BLaER1 (cell line): ENCODE data around the gene MFAP2.
A peak's percentile ranks its signal among the peaks of the same experiment; 100 is the strongest.

Experiments used
- H3K27ac ChIP-seq: shearing (Covaris generic); formaldehyde crosslinking; 2 replicates; pipeline ENCODE4 v1.8.1; 2022
- H3K27me3 ChIP-seq: shearing (Covaris generic); formaldehyde crosslinking; 2 replicates; pipeline ENCODE4 v1.8.1; 2022
- H3K36me3 ChIP-seq: shearing (Covaris generic); formaldehyde crosslinking; 2 replicates; pipeline ENCODE4 v1.8.1; 2022
- H3K4me1 ChIP-seq: shearing (Covaris generic); formaldehyde crosslinking; 2 replicates; pipeline ENCODE4 v1.8.1; 2022
- H3K4me2 ChIP-seq: shearing (Covaris generic); formaldehyde crosslinking; 2 replicates; pipeline ENCODE4 v1.8.1; 2022
- H3K4me3 ChIP-seq: shearing (Covaris generic); formaldehyde crosslinking; 2 replicates; pipeline ENCODE4 v1.8.1; 2022
- H3K9ac ChIP-seq: shearing (Covaris generic); formaldehyde crosslinking; 2 replicates; pipeline ENCODE4 v1.8.1; 2022
- H3K9me3 ChIP-seq: shearing (Covaris generic); formaldehyde crosslinking; 2 replicates; pipeline ENCODE4 v1.8.1; 2022
- H4K20me1 ChIP-seq: shearing (Covaris generic); formaldehyde crosslinking; 2 replicates; pipeline ENCODE4 v1.8.1; 2022
- Cebpa-rat ChIP-seq: shearing (Covaris generic); IDR thresholded peaks from 2 replicates; pipeline ENCODE4 v1.8.1; 2022

The MFAP2 gene, protein sequence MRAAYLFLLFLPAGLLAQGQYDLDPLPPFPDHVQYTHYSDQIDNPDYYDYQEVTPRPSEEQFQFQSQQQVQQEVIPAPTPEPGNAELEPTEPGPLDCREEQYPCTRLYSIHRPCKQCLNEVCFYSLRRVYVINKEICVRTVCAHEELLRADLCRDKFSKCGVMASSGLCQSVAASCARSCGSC

DNA sequence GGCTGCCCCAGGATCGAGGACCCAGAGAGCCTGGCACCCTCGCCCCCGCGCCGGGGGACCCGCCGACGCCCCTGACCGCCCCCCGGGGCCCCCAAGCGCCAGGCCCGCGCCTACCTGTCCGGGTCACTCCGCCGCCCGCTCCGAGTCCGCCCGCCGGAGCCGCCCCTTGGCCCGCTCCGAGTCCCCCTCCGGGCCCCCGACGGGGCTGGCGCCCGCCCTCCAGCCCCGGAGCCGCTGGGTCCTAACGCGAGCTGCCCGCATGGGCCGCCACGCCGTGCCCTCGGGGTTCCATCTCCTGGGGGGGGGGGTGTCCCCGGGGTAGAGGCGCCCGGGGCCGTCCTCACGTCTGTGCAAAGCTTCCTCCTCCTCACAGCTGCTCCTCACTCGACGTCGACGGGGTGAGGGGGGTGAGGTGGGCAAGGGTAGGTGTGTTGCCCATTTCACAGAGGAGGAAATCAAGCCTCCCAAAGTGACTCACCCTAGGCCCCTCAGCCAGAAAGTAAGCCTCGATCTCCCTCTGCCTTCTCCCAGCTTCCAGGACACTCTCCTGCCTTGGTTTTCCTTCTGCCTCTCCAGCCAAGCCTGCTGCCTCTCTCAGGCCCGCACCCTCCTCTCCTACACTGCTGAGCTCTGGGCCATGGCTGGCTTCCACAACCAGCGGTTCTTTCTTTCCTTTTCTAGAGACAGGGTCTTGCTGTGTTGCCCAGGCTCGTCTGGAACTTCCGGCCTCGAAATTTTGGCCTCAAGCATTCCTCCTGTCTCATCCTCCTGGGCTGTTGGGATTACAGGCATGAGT is at the start of gene MFAP2:
Gene MFAP2, minus strand, starts transcription at position 148 of the 796 bp plus-strand sequence. CDS start 2,347 bp downstream, outside the sequence.
- Histone ChIP-seq H3K27ac (peak within 1 kb of the TSS; percentile 79), H3K4me1 (peaks cover 41% of the 10 kb centered on the region), H3K27me3 (peaks cover 19% of the 10 kb centered on the region), H3K4me3 (peak within 1 kb of the TSS; percentile 71), H3K4me2 (peak within 1 kb of the TSS; percentile 97), H4K20me1 (peaks cover 25% of the 10 kb centered on the region), H3K9me3 (no peaks in the 10 kb centered on the region), H3K36me3 (peaks cover 1% of the 10 kb centered on the region; the same call in 1 of the 2 replicates), H3K9ac (peak within 1 kb of the TSS; percentile 74)
- TF ChIP-seq Cebpa-rat, result no peak

DNA sequence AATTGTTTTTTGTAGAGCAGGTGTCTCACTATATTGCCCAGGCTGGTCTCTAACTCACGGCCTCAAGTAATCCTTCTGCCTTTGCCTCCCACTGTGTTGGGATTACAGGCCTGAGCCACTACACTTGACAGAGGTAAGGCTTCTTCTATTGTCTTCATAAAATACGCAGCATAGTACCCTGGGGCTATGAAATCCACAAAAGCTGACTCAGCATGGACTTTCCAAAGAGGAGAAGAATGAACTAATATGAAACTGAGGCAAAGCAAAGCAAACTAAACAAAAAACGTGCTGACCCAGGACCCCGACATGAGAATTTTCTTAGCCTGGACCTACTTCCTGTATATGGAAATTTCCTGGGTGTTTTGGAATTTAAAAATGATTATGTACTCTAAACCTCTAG is 49.8 kb upstream of the MFAP2 start:
- no peaks in the 10 kb centered on the region for H3K9me3 ChIP-seq
- H3K4me3 ChIP-seq, result no peak overlapping the region
- H3K4me2 ChIP-seq, result no peak overlapping the region
- H3K27ac ChIP-seq, result no peak overlapping the region
- H3K36me3 ChIP-seq, result peaks cover 96% of the 10 kb centered on the region
- TF ChIP-seq Cebpa-rat, result no peak
- peaks cover 53% of the 10 kb centered on the region for H4K20me1 ChIP-seq
- no peaks in the 10 kb centered on the region for H3K27me3 ChIP-seq
- no peaks in the 10 kb centered on the region for H3K4me1 ChIP-seq
- no peak overlapping the region for H3K9ac ChIP-seq

DNA sequence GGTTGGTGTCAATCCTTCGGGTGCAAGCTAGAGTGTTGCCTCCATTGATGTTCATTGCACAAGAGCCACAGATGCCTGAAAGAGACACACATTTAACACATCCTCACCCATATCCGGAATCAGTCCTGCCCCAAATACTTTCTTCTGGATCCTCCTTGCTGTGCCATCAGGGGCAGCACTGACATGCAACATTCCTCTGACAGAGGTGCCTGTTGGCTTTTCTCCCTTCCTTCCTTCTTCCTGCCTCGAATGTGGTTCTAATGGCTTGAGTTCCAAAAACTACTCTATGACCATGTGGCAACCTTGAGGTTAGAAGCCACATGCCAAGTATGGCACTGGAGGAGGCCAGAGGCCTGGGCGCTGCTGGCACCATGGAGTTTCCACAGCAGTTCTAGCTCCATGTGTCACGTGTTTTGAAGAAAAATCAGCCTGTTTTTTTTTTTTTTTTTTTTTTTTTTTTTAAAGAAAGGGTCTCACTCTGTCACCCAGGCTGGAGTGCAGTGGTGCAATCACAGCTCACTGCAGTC is 48.3 kb upstream of the MFAP2 start:
- Histone ChIP-seq H4K20me1 (peaks cover 41% of the 10 kb centered on the region; the same call in 1 of the 2 replicates), H3K4me3 (no peak overlapping the region), H3K4me2 (no peak overlapping the region), H3K9me3 (no peaks in the 10 kb centered on the region), H3K9ac (no peak overlapping the region), H3K27me3 (no peaks in the 10 kb centered on the region), H3K4me1 (peaks cover 11% of the 10 kb centered on the region), H3K27ac (no peak overlapping the region), H3K36me3 (peaks cover 97% of the 10 kb centered on the region)
- TF ChIP-seq Cebpa-rat, result no peak

DNA sequence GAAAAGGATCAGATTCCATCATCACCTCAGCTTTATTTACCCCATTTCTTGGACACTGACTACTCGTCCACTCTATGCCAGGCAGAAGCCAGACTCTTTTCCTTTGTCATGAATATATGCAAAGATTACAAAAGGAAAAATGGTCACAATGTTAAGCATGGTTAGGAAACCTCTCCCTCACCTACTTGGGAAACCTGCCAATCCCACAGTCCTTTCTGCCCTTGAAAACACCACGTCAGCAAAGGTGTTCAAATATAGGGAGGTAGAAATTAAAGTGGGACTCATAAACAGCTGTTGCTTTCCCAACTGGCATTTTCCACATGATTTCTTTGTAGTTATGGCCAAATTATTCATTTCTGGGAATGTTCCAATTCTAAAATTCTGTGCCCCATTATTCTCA is 47.5 kb upstream of the MFAP2 start:
- Histone ChIP-seq H3K4me1 (peaks cover 18% of the 10 kb centered on the region), H3K4me3 (no peak overlapping the region), H3K9me3 (no peaks in the 10 kb centered on the region), H4K20me1 (peaks cover 36% of the 10 kb centered on the region; the same call in 1 of the 2 replicates), H3K9ac (no peak overlapping the region), H3K4me2 (no peak overlapping the region), H3K36me3 (peaks cover 97% of the 10 kb centered on the region), H3K27me3 (no peaks in the 10 kb centered on the region), H3K27ac (no peak overlapping the region)
- TF ChIP-seq Cebpa-rat, result no peak

DNA sequence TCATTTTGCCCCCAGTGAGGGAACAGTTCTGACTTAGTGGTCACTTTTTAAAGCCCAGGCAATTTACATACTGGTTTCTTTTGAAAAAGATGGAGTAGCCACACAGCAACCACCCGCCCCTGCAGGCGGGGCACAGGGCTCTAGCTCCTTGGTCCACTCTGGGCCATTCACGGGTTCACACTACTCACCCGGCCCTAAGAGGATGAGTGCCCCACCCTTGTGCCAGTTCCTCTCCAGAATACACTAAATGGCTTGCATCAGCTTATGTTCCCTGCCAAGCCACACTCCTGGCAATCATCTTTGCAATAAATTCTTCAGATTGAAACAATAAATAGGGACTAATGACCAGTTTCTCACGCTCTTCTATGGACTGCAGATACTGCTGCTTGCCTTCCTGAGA is 47.0 kb upstream of the MFAP2 start:
- H3K27ac ChIP-seq, result no peak overlapping the region
- H3K9me3 ChIP-seq, result no peaks in the 10 kb centered on the region
- H3K4me3 ChIP-seq, result no peak overlapping the region
- no peaks in the 10 kb centered on the region for H3K27me3 ChIP-seq
- H3K9ac ChIP-seq, result no peak overlapping the region
- no peak for TF ChIP-seq Cebpa-rat
- no peak overlapping the region for H3K4me2 ChIP-seq
- peaks cover 97% of the 10 kb centered on the region for H3K36me3 ChIP-seq
- H4K20me1 ChIP-seq, result peaks cover 31% of the 10 kb centered on the region; the same call in 1 of the 2 replicates
- H3K4me1 ChIP-seq, result peaks cover 18% of the 10 kb centered on the region

DNA sequence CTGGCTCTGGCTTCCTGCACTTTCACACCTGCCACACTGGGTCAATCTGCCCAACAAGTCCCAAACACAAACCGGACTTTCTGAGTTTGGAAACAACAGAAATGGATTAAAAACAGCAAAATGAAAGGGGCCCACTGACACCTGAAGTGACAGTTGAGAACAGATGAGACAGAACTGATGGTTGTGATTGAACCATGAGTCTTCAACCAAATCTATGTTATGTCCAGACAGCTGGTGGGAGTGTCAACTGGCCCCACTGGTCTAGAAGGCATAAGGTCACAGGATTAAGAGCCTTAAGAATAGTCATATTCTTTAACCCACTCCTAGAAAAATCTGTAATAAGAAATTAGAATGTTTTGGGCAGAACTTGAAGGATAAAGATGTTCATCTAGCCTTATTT is 44.3 kb upstream of the MFAP2 start:
- no peak overlapping the region for H3K9ac ChIP-seq
- H3K36me3 ChIP-seq, result peaks cover 99% of the 10 kb centered on the region
- peaks cover 18% of the 10 kb centered on the region for H3K4me1 ChIP-seq
- H3K4me3 ChIP-seq, result no peak overlapping the region
- H3K27me3 ChIP-seq, result no peaks in the 10 kb centered on the region
- no peak overlapping the region for H3K4me2 ChIP-seq
- H4K20me1 ChIP-seq, result peaks cover 30% of the 10 kb centered on the region; the same call in 1 of the 2 replicates
- no peak overlapping the region for H3K27ac ChIP-seq
- H3K9me3 ChIP-seq, result no peaks in the 10 kb centered on the region
- TF ChIP-seq Cebpa-rat, result no peak

DNA sequence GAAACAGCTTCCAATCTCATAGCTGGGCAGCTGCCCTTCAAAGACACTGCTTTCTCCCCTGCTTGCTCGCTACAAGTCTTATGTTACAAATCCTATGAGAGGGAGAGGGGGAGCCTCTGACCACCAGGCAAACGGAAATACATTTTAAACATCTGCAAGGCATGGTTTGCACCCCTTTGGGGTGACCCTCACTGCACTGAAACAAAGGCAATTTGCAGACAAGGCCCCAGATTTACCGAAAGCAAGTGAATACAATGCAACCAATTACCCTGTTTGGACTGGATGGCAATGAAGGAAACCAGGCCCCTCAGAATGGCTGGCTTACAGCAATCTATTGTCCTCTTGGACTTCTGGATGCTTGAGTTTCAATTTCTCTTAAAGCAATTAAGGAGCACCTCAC is 43.2 kb upstream of the MFAP2 start:
- no peak for TF ChIP-seq Cebpa-rat
- Histone ChIP-seq H3K4me2 (no peak overlapping the region), H3K9ac (no peak overlapping the region), H3K9me3 (no peaks in the 10 kb centered on the region), H3K36me3 (peaks cover 99% of the 10 kb centered on the region), H3K27me3 (no peaks in the 10 kb centered on the region), H3K27ac (no peak overlapping the region), H3K4me1 (peaks cover 18% of the 10 kb centered on the region), H4K20me1 (peaks cover 20% of the 10 kb centered on the region; the same call in 1 of the 2 replicates), H3K4me3 (no peak overlapping the region)

DNA sequence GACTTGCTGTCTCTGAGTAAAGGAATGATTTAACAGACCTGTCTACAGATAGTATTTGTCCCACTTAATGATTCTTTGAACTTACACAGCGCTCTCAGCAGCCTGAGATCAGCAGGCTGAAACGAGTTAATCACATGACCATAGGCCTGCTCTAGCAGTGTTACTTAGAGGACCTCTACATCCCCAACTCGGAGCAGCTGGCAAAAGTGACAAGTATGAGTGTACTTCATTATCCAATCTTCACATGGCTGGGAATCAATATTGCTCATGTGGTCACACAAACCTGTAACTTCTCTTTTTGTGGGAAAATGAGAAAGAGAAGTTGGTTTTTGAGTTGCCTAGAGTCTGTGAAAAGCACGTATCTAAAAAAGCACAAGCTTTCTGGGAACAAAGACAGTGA is 42.7 kb upstream of the MFAP2 start:
- no peak overlapping the region for H3K4me2 ChIP-seq
- H3K9ac ChIP-seq, result no peak overlapping the region
- no peaks in the 10 kb centered on the region for H3K27me3 ChIP-seq
- peaks cover 18% of the 10 kb centered on the region for H3K4me1 ChIP-seq
- TF ChIP-seq Cebpa-rat, result no peak
- H3K9me3 ChIP-seq, result no peaks in the 10 kb centered on the region
- H4K20me1 ChIP-seq, result peaks cover 20% of the 10 kb centered on the region; the same call in 1 of the 2 replicates
- no peak overlapping the region for H3K4me3 ChIP-seq
- peaks cover 99% of the 10 kb centered on the region for H3K36me3 ChIP-seq
- H3K27ac ChIP-seq, result no peak overlapping the region

DNA sequence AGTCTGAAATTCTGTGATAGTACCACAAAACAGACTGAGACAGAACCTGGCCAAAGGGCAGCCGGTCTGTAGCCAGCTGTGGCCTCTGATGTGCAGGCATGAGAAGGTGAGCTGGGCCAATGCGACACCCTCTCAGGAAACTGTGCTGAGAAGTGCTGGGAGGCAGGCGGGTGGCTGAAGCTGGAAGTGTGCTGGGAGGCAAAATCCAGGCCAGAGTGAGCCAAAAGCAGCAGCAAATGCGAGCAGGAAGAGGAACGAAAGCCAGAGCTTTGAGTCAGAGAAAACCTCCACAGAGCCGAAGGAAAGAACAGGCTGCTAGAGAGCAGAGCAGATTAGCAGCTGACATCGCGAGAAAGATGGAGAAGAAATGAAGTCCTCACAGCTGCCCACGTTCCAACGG is 41.5 kb upstream of the MFAP2 start:
- Histone ChIP-seq H3K9ac (no peak overlapping the region), H3K4me3 (no peak overlapping the region), H4K20me1 (peaks cover 8% of the 10 kb centered on the region; the same call in 1 of the 2 replicates), H3K27ac (no peak overlapping the region), H3K9me3 (no peaks in the 10 kb centered on the region), H3K27me3 (no peaks in the 10 kb centered on the region), H3K36me3 (peaks cover 95% of the 10 kb centered on the region), H3K4me2 (no peak overlapping the region), H3K4me1 (peaks cover 18% of the 10 kb centered on the region)
- no peak for TF ChIP-seq Cebpa-rat

DNA sequence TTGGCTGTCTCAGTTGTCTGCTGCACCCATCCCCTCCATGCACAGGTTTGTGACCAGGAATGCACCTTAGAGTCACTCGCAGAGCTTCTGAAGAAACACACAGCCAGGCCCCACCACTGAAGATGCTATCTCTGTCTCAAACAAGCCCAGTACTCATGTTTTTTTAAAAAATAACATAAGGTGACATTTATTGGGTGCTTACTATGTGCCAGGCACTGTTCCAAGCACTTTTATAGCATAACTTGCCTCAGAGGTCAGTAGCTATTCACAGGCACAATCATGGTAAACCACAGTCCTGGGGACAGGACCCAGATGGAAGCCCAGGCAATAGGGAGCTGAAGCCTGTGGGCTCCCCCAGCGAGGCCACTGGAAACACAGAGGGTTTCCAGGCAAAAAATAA is 40.1 kb upstream of the MFAP2 start:
- Histone ChIP-seq H4K20me1 (peaks cover 6% of the 10 kb centered on the region; the same call in 1 of the 2 replicates), H3K27me3 (no peaks in the 10 kb centered on the region), H3K4me1 (peaks cover 18% of the 10 kb centered on the region), H3K4me2 (no peak overlapping the region), H3K36me3 (peaks cover 81% of the 10 kb centered on the region), H3K9me3 (no peaks in the 10 kb centered on the region), H3K27ac (no peak overlapping the region), H3K9ac (no peak overlapping the region), H3K4me3 (no peak overlapping the region)
- TF ChIP-seq Cebpa-rat, result no peak
